ENCODE measurements around the gene ANKRD12. TPM values are rescaled to one million over a fixed set of nuclear protein-coding genes. Genes with fewer than 3 reads are reported as not detected.
"Not testable (repeated sequence)": the region's sequence is repeated elsewhere in the genome, so short reads cannot be mapped to it uniquely, and the experiment has no call there.

ANKRD12 gene
- total and polyA plus RNA-seq, 2 donors (not counting 1 experiment from before 2014, with no cell fraction given) = 13.0 to 53.3 TPM

GRCh38 chr18:9090578-9090977 is 46.0 kb upstream of the ANKRD12 start:
- Histone ChIP-seq H3K27me3 (ENCODE audit: control insufficient read depth, insufficient read depth, low read length) (no peaks in the 10 kb centered on the region), H3K36me3 (ENCODE audit: control insufficient read depth, insufficient read depth, low read length) (no peaks in the 10 kb centered on the region), H3K4me2 (ENCODE audit: extremely low read depth, insufficient read depth, low read length) (no peak overlapping the region), H3K4me3 (replicated peaks in 1 of 4; ENCODE audit: control extremely low read depth in 1 of 4, insufficient read depth in 1 of 4, low read depth in 3 of 4, low read length in 4 of 4) (no peak overlapping the region), H4K20me1 (ENCODE audit: control insufficient read depth, extremely low read depth, insufficient read depth, low read length) (no peaks in the 10 kb centered on the region), H3K79me2 (ENCODE audit: control insufficient read depth, insufficient read depth, low read length) (no peaks in the 10 kb centered on the region), H3K4me1 (ENCODE audit: control insufficient read depth, extremely low read depth, insufficient read depth, low read length) (peaks cover 11% of the 10 kb centered on the region), H2AFZ (ENCODE audit: low read length) (no peak overlapping the region), H3K9ac (ENCODE audit: insufficient read depth, low read length) (no peak overlapping the region), H3K9me3 (ENCODE audit: control insufficient read depth, insufficient read depth, low read depth, low read length) (no peaks in the 10 kb centered on the region), H3K27ac (ENCODE audit: insufficient read depth, low read length) (no peak overlapping the region)
- TF ChIP-seq EZH2 (IDR thresholded peaks at IDR 0.05; ENCODE audit: low read length, missing control alignments) = no peak
- no peak for TF ChIP-seq CTCF (conservative IDR thresholded peaks at IDR 0.05 in 1 of 2, IDR thresholded peaks at IDR 0.05 in 1 of 2; ENCODE audit: low read depth in 1 of 2, low read length in 2 of 2)
- no peak for DNase-seq (ENCODE audit: low read depth in 2 of 2)

- no peaks in the 10 kb centered on the region for H4K20me1 ChIP-seq (ENCODE audit: control insufficient read depth, extremely low read depth, insufficient read depth, low read length)
- H3K4me1 ChIP-seq (ENCODE audit: control insufficient read depth, extremely low read depth, insufficient read depth, low read length) = peaks cover 12% of the 10 kb centered on the region
- no peaks in the 10 kb centered on the region for H3K9me3 ChIP-seq (ENCODE audit: control insufficient read depth, insufficient read depth, low read depth, low read length)
- H3K27me3 ChIP-seq (ENCODE audit: control insufficient read depth, insufficient read depth, low read length) = no peaks in the 10 kb centered on the region
- no peak for DNase-seq (ENCODE audit: low read depth in 2 of 2)
- no peaks in the 10 kb centered on the region for H3K36me3 ChIP-seq (ENCODE audit: control insufficient read depth, insufficient read depth, low read length)
- H3K4me2 ChIP-seq (ENCODE audit: extremely low read depth, insufficient read depth, low read length) = no peak overlapping the region
- H2AFZ ChIP-seq (ENCODE audit: low read length) = no peak overlapping the region
- no peak for TF ChIP-seq EZH2 (IDR thresholded peaks at IDR 0.05; ENCODE audit: low read length, missing control alignments)
- no peak for TF ChIP-seq CTCF (conservative IDR thresholded peaks at IDR 0.05 in 1 of 2, IDR thresholded peaks at IDR 0.05 in 1 of 2; ENCODE audit: low read depth in 1 of 2, low read length in 2 of 2)
- H3K4me3 ChIP-seq (replicated peaks in 1 of 4; ENCODE audit: control extremely low read depth in 1 of 4, insufficient read depth in 1 of 4, low read depth in 3 of 4, low read length in 4 of 4) = no peak overlapping the region
- no peaks in the 10 kb centered on the region for H3K79me2 ChIP-seq (ENCODE audit: control insufficient read depth, insufficient read depth, low read length)
- no peak overlapping the region for H3K27ac ChIP-seq (ENCODE audit: insufficient read depth, low read length)
- H3K9ac ChIP-seq (ENCODE audit: insufficient read depth, low read length) = no peak overlapping the region
Measured at GRCh38 chr18:9091066-9091476, 45.5 kb upstream of the ANKRD12 start.

- H3K79me2 ChIP-seq (ENCODE audit: control insufficient read depth, insufficient read depth, low read length) = no peaks in the 10 kb centered on the region
- no peak for DNase-seq (ENCODE audit: low read depth in 2 of 2)
- H3K9ac ChIP-seq (ENCODE audit: insufficient read depth, low read length) = no peak overlapping the region
- H3K4me2 ChIP-seq (ENCODE audit: extremely low read depth, insufficient read depth, low read length) = no peak overlapping the region
- H3K27ac ChIP-seq (ENCODE audit: insufficient read depth, low read length) = no peak overlapping the region
- H4K20me1 ChIP-seq (ENCODE audit: control insufficient read depth, extremely low read depth, insufficient read depth, low read length) = no peaks in the 10 kb centered on the region
- H3K9me3 ChIP-seq (ENCODE audit: control insufficient read depth, insufficient read depth, low read depth, low read length) = no peaks in the 10 kb centered on the region
- no peak overlapping the region for H3K4me3 ChIP-seq (replicated peaks in 1 of 4; ENCODE audit: control extremely low read depth in 1 of 4, insufficient read depth in 1 of 4, low read depth in 3 of 4, low read length in 4 of 4)
- no peak overlapping the region for H2AFZ ChIP-seq (ENCODE audit: low read length)
- H3K36me3 ChIP-seq (ENCODE audit: control insufficient read depth, insufficient read depth, low read length) = no peaks in the 10 kb centered on the region
- H3K4me1 ChIP-seq (ENCODE audit: control insufficient read depth, extremely low read depth, insufficient read depth, low read length) = peaks cover 12% of the 10 kb centered on the region
- H3K27me3 ChIP-seq (ENCODE audit: control insufficient read depth, insufficient read depth, low read length) = no peaks in the 10 kb centered on the region
- no peak for TF ChIP-seq CTCF (conservative IDR thresholded peaks at IDR 0.05 in 1 of 2, IDR thresholded peaks at IDR 0.05 in 1 of 2; ENCODE audit: low read depth in 1 of 2, low read length in 2 of 2)
- no peak for TF ChIP-seq EZH2 (IDR thresholded peaks at IDR 0.05; ENCODE audit: low read length, missing control alignments)
Measured at GRCh38 chr18:9092665-9093064, 43.9 kb upstream of the ANKRD12 start.

GRCh38 chr18:9093109-9093508 is 43.5 kb upstream of the ANKRD12 start:
- H3K27me3 ChIP-seq (ENCODE audit: control insufficient read depth, insufficient read depth, low read length); H3K27ac ChIP-seq (ENCODE audit: insufficient read depth, low read length); H3K4me3 ChIP-seq (replicated peaks in 1 of 4; ENCODE audit: control extremely low read depth in 1 of 4, insufficient read depth in 1 of 4, low read depth in 3 of 4, low read length in 4 of 4); H3K4me2 ChIP-seq (ENCODE audit: extremely low read depth, insufficient read depth, low read length); DNase-seq (ENCODE audit: low read depth in 2 of 2); H3K9ac ChIP-seq (ENCODE audit: insufficient read depth, low read length); H3K36me3 ChIP-seq (ENCODE audit: control insufficient read depth, insufficient read depth, low read length); H3K9me3 ChIP-seq (ENCODE audit: control insufficient read depth, insufficient read depth, low read depth, low read length); H4K20me1 ChIP-seq (ENCODE audit: control insufficient read depth, extremely low read depth, insufficient read depth, low read length); H3K79me2 ChIP-seq (ENCODE audit: control insufficient read depth, insufficient read depth, low read length); H2AFZ ChIP-seq (ENCODE audit: low read length): not testable (repeated sequence)
- peaks cover 12% of the 10 kb centered on the region for H3K4me1 ChIP-seq (ENCODE audit: control insufficient read depth, extremely low read depth, insufficient read depth, low read length)
